DOHH2 (cell line): ENCODE results near the gene TMEM88.

ENCODE experiments used
- H3F3A ChIP-seq: fragments of 200-600 bp; sonication (generic), shearing (Covaris generic); 2 replicates; pipeline ENCODE4 v1.6.0; 2016; ENCODE audit warnings: antibody characterized with exemption, mild to moderate bottlenecking; ENCODE audit not compliant: control insufficient read depth, insufficient read depth
- H3K27ac ChIP-seq: fragments of 200-600 bp; sonication (generic); 2 replicates; pipeline ENCODE4 v1.5.1; 2014; ENCODE audit warnings: low read depth, mild to moderate bottlenecking, low read length, moderate library complexity
- H3K27me3 ChIP-seq: fragments of 200-600 bp; sonication (generic); 2 replicates; pipeline ENCODE4 v1.6.1; 2014; ENCODE audit warnings: mild to moderate bottlenecking, low read length, mixed read lengths; ENCODE audit not compliant: control insufficient read depth
- H3K36me3 ChIP-seq: fragments of 200-600 bp; sonication (generic); 2 replicates; pipeline ENCODE4 v1.6.1; 2014; ENCODE audit warnings: mild to moderate bottlenecking, low read length, moderate library complexity, mixed read lengths; ENCODE audit not compliant: control insufficient read depth
- H3K4me1 ChIP-seq: fragments of 200-600 bp; sonication (generic); 2 replicates; pipeline ENCODE4 v1.6.1; 2014; ENCODE audit warnings: mild to moderate bottlenecking, low read length, mixed read lengths; ENCODE audit not compliant: control insufficient read depth
- H3K4me2 ChIP-seq: fragments of 200-600 bp; sonication (generic); 2 replicates; pipeline ENCODE4 v1.6.0; 2014; ENCODE audit warnings: mild to moderate bottlenecking, low read length, moderate library complexity
- H3K4me3 ChIP-seq: fragments of 200-600 bp; sonication (generic); 2 replicates; pipeline ENCODE4 v1.5.1; 2014; ENCODE audit warnings: mild to moderate bottlenecking, low read length, mixed read lengths
- H3K79me2 ChIP-seq: fragments of 200-600 bp; sonication (generic); 2 replicates; pipeline ENCODE4 v1.6.1; 2014; ENCODE audit warnings: mild to moderate bottlenecking, low read length, mixed read lengths; ENCODE audit not compliant: control insufficient read depth
- H3K9me2 ChIP-seq: fragments of 200-600 bp; sonication (generic); replicated peaks from 2 replicates; pipeline ENCODE4 v1.6.1; 2014; ENCODE audit warnings: mild to moderate bottlenecking, low read length, mixed read lengths; ENCODE audit not compliant: control insufficient read depth
- H3K9me3 ChIP-seq: fragments of 200-600 bp; sonication (generic); 2 replicates; pipeline ENCODE4 v1.6.1; 2014; ENCODE audit warnings: antibody characterized with exemption, low read length, mixed read lengths; ENCODE audit not compliant: control insufficient read depth, insufficient read depth
- H4K20me1 ChIP-seq: fragments of 200-600 bp; sonication (generic); 2 replicates; pipeline ENCODE4 v1.6.0; 2014; ENCODE audit warnings: low read depth, mild to moderate bottlenecking, antibody characterized with exemption, low read length, moderate library complexity; ENCODE audit not compliant: control insufficient read depth, insufficient read depth
- EZH2phosphoT487 ChIP-seq: fragments of 200-600 bp; sonication (generic); IDR thresholded peaks from 2 replicates; pipeline ENCODE4 v1.6.1; 2017; ENCODE audit warnings: borderline replicate concordance, mild to moderate bottlenecking, antibody characterized with exemption, low read length, moderate library complexity, mixed read lengths
- TF ChIP-seq, protein P1 (sequence below): fragments of 200-600 bp; sonication (generic); IDR thresholded peaks from one replicate; pipeline ENCODE4 v1.5.1; 2014; ENCODE audit warnings: antibody characterized with exemption, mild to moderate bottlenecking, low read depth, low read length; ENCODE audit not compliant: poor library complexity, severe bottlenecking

Gene TMEM88

DNA sequence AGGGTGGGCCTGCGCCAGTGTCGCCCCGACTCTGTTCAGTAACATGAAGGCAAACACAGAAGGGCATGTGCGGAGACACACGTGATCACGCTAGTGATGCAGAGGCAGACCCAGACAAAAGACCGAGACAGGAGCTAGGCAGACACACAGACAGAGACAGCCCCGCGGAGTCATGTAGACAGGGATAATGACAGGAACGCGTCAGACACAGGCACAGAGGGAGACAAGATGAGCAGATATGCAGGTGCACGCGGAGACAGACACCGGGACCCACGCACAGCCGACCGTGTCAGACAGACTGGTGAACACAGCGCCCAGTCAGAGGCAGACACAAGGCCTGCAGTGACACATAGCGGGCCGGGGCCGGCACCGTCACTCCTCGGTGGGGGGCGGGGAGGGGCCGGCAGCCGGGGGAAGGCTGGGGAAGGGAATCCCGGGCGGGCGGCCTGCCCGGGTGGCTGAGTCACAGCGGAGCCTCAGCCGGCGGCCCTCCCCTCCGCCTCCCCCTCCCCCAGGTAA lies 13.4 kb upstream of the TMEM88 start:
- H3K4me2 ChIP-seq, result peak overlapping the region; percentile 93
- H3K27me3 ChIP-seq, result no peaks in the 10 kb centered on the region
- H3K4me1 ChIP-seq, result peaks cover 51% of the 10 kb centered on the region
- H4K20me1 ChIP-seq, result peaks cover 8% of the 10 kb centered on the region; the same call in 1 of the 2 replicates
- H3K36me3 ChIP-seq, result peaks cover 62% of the 10 kb centered on the region
- no peaks in the 10 kb centered on the region for H3K9me2 ChIP-seq
- H3K27ac ChIP-seq, result peak overlapping the region; percentile 96
- no peak for TF ChIP-seq EZH2phosphoT487
- TF ChIP-seq, protein P1, sequence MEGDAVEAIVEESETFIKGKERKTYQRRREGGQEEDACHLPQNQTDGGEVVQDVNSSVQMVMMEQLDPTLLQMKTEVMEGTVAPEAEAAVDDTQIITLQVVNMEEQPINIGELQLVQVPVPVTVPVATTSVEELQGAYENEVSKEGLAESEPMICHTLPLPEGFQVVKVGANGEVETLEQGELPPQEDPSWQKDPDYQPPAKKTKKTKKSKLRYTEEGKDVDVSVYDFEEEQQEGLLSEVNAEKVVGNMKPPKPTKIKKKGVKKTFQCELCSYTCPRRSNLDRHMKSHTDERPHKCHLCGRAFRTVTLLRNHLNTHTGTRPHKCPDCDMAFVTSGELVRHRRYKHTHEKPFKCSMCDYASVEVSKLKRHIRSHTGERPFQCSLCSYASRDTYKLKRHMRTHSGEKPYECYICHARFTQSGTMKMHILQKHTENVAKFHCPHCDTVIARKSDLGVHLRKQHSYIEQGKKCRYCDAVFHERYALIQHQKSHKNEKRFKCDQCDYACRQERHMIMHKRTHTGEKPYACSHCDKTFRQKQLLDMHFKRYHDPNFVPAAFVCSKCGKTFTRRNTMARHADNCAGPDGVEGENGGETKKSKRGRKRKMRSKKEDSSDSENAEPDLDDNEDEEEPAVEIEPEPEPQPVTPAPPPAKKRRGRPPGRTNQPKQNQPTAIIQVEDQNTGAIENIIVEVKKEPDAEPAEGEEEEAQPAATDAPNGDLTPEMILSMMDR, result peak; percentile 27
- H3K4me3 ChIP-seq, result peak overlapping the region; percentile 87
- peaks cover 44% of the 10 kb centered on the region for H3F3A ChIP-seq
- peaks cover 79% of the 10 kb centered on the region for H3K79me2 ChIP-seq
- H3K9me3 ChIP-seq, result no peaks in the 10 kb centered on the region

GRCh38 chr17:7841915-7842379 lies 12.9 kb upstream of the TMEM88 start:
- H3K9me3 ChIP-seq, result no peaks in the 10 kb centered on the region
- H3K79me2 ChIP-seq, result peaks cover 82% of the 10 kb centered on the region
- no peaks in the 10 kb centered on the region for H3K9me2 ChIP-seq
- peaks cover 67% of the 10 kb centered on the region for H3K36me3 ChIP-seq
- peak overlapping the region; percentile 93 for H3K4me2 ChIP-seq
- H3F3A ChIP-seq, result peaks cover 44% of the 10 kb centered on the region
- no peaks in the 10 kb centered on the region for H3K27me3 ChIP-seq
- H3K4me3 ChIP-seq, result peak overlapping the region; percentile 87
- TF ChIP-seq, protein P1, result no peak
- TF ChIP-seq EZH2phosphoT487, result no peak
- peaks cover 50% of the 10 kb centered on the region for H3K4me1 ChIP-seq
- peaks cover 8% of the 10 kb centered on the region; the same call in 1 of the 2 replicates for H4K20me1 ChIP-seq
- peak overlapping the region; percentile 96 for H3K27ac ChIP-seq

GRCh38 chr17:7842380-7843256 lies 12.2 kb upstream of the TMEM88 start:
- H3K9me3 ChIP-seq, result no peaks in the 10 kb centered on the region
- peak overlapping the region; percentile 93 for H3K4me2 ChIP-seq
- peaks cover 44% of the 10 kb centered on the region for H3K4me1 ChIP-seq
- peaks cover 8% of the 10 kb centered on the region; the same call in 1 of the 2 replicates for H4K20me1 ChIP-seq
- peaks cover 69% of the 10 kb centered on the region for H3K36me3 ChIP-seq
- TF ChIP-seq EZH2phosphoT487, result no peak
- TF ChIP-seq, protein P1, result no peak
- H3F3A ChIP-seq, result peaks cover 37% of the 10 kb centered on the region
- H3K9me2 ChIP-seq, result no peaks in the 10 kb centered on the region
- peak overlapping the region; percentile 96 for H3K27ac ChIP-seq
- H3K4me3 ChIP-seq, result peak overlapping the region; percentile 87
- H3K79me2 ChIP-seq, result peaks cover 81% of the 10 kb centered on the region
- H3K27me3 ChIP-seq, result no peaks in the 10 kb centered on the region
